ENCODE data around the gene ZNF615. TPM values are rescaled to one million over a fixed set of nuclear protein-coding genes. Genes with fewer than 3 reads are reported as not detected.
"Not testable (repeated sequence)": the region's sequence is repeated elsewhere in the genome, so short reads cannot be mapped to it uniquely, and the experiment has no call there.

The ZNF615 gene
- total RNA-seq, 4 donors from 2014 or later = 15.3 to 29.6 (median 21.6) TPM

GRCh38 chr19:51959791-51960190 is 48.2 kb downstream of the ZNF615 start:
- Histone ChIP-seq H3K4me3 (no peak overlapping the region), H3K27me3 (no peaks in the 10 kb centered on the region), H3K36me3 (peaks cover 1 to 68% (median 6%) of the 10 kb centered on the region in 3 donors), H3K4me1 (no peaks in the 10 kb centered on the region), H3K9me3 (peaks cover 0 to 99% (median 34%) of the 10 kb centered on the region in 4 donors), H3K27ac (no peak overlapping the region)
- 82 to 93% methylated on average over 4 of the region's 4 CpGs for WGBS, 2 donors
- no peak for DNase-seq (ENCODE audit: low spot score in 2 of 2)
- no peak for TF ChIP-seq EP300 (IDR thresholded peaks at IDR 0.05)
- TF ChIP-seq CTCF (IDR thresholded peaks at IDR 0.05) = no peak
- no peak for TF ChIP-seq POLR2A (IDR thresholded peaks at IDR 0.05)

- not testable (repeated sequence) for DNase-seq (ENCODE audit: low spot score in 2 of 2); H3K4me1 ChIP-seq; H3K27me3 ChIP-seq; H3K27ac ChIP-seq; H3K4me3 ChIP-seq
- peaks cover 0 to 49% (median 0%) of the 10 kb centered on the region in 3 donors for H3K36me3 ChIP-seq
- WGBS, 2 donors = 86% methylated on average over 4 of the region's 4 CpGs
- H3K9me3 ChIP-seq = peaks cover 0 to 92% (median 23%) of the 10 kb centered on the region in 4 donors
Observed at GRCh38 chr19:51957846-51958245, 50.2 kb downstream of the ZNF615 start.

GRCh38 chr19:51948975-51949374 is 59.0 kb downstream of the ZNF615 start:
- no peak for DNase-seq (ENCODE audit: low spot score in 2 of 2)
- peaks cover 9 to 90% (median 49%) of the 10 kb centered on the region in 4 donors for H3K9me3 ChIP-seq
- 10 to 14% methylated on average over 25 of the region's 25 CpGs for WGBS, 2 donors

GRCh38 chr19:51946602-51947001 is 61.4 kb downstream of the ZNF615 start:
- WGBS, 2 donors = 93 to 98% methylated on average over 1 of the region's 1 CpG
- Histone ChIP-seq H3K4me3 (no peak overlapping the region), H3K9me3 (peaks cover 9 to 98% (median 64%) of the 10 kb centered on the region in 4 donors), H3K36me3 (peaks cover 0 to 55% (median 38%) of the 10 kb centered on the region in 3 donors), H3K27ac (no peak overlapping the region), H3K4me1 (no peaks in the 10 kb centered on the region), H3K27me3 (no peaks in the 10 kb centered on the region)
- no peak for DNase-seq (ENCODE audit: low spot score in 2 of 2)
- no peak for TF ChIP-seq EP300 (IDR thresholded peaks at IDR 0.05)
- TF ChIP-seq CTCF (IDR thresholded peaks at IDR 0.05) = no peak
- TF ChIP-seq POLR2A (IDR thresholded peaks at IDR 0.05) = no peak

More at GRCh38 chr19:51948975-51949374, 59.0 kb downstream of the ZNF615 start:
- Histone ChIP-seq H3K36me3 (peaks cover 0 to 31% (median 14%) of the 10 kb centered on the region in 3 donors), H3K27ac (no peak overlapping the region), H3K4me1 (no peaks in the 10 kb centered on the region), H3K4me3 (no peak overlapping the region), H3K27me3 (no peaks in the 10 kb centered on the region)
- TF ChIP-seq POLR2A (IDR thresholded peaks at IDR 0.05) = no peak
- no peak for TF ChIP-seq EP300 (IDR thresholded peaks at IDR 0.05)
- TF ChIP-seq CTCF (IDR thresholded peaks at IDR 0.05) = no peak

- 95 to 96% methylated on average over 7 of the region's 7 CpGs for WGBS, 2 donors
- Histone ChIP-seq H3K27ac (no peak overlapping the region), H3K27me3 (no peaks in the 10 kb centered on the region), H3K36me3 (peaks cover 5 to 71% (median 53%) of the 10 kb centered on the region in 3 donors), H3K4me1 (no peaks in the 10 kb centered on the region), H3K4me3 (no peak overlapping the region), H3K9me3 (peaks cover 9 to 100% (median 70%) of the 10 kb centered on the region in 4 donors)
- no peak for TF ChIP-seq CTCF (IDR thresholded peaks at IDR 0.05)
- TF ChIP-seq POLR2A (IDR thresholded peaks at IDR 0.05) = no peak
- no peak for TF ChIP-seq EP300 (IDR thresholded peaks at IDR 0.05)
- no peak for DNase-seq (ENCODE audit: low spot score in 2 of 2)
Observed at GRCh38 chr19:51944798-51945552, 63.0 kb downstream of the ZNF615 start.

Other genes with a start within 250 kb of the ZNF615 start
- 1 to 10 TPM in 2 of 4 donors, under 1 TPM in 2; 0.66 to 4.5 (median 1.0) TPM for gene FPR2, start 247.0 kb downstream of the ZNF615 start, total RNA-seq
- gene FPR3, start 213.1 kb downstream of the ZNF615 start, total RNA-seq = 10 to 100 TPM in 1 of 4 donors, 1 to 10 TPM in 3; 2.3 to 11.7 (median 5.1) TPM
- 10 to 100 TPM; 14.5 to 27.6 (median 21.2) TPM for gene ZNF577, start 120.3 kb downstream of the ZNF615 start, total RNA-seq
- 10 to 100 TPM; 11.4 to 16.8 (median 12.1) TPM for gene ZNF649, start 103.2 kb downstream of the ZNF615 start, total RNA-seq
- 1 to 10 TPM; 5.9 to 8.5 (median 7.5) TPM for gene ZNF613, start 80.7 kb downstream of the ZNF615 start, total RNA-seq
- gene ZNF350, start 21.4 kb downstream of the ZNF615 start, total RNA-seq = 10 to 100 TPM in 2 of 4 donors, 1 to 10 TPM in 2; 7.2 to 16.7 (median 9.9) TPM
- gene ZNF614, start 20.2 kb upstream of the ZNF615 start, total RNA-seq = 1 to 10 TPM; 4.7 to 8.3 (median 6.0) TPM
- gene ZNF432, start 40.6 kb upstream of the ZNF615 start, total RNA-seq = 10 to 100 TPM in 3 of 4 donors, 1 to 10 TPM in 1; 9.3 to 18.8 (median 14.2) TPM
- 10 to 100 TPM; 12.0 to 34.8 (median 25.7) TPM for gene ZNF841, start 87.6 kb upstream of the ZNF615 start, total RNA-seq
- gene ZNF616, start 131.7 kb upstream of the ZNF615 start, total RNA-seq = 10 to 100 TPM in 2 of 4 donors, 1 to 10 TPM in 2; 5.4 to 18.0 (median 8.7) TPM
- 10 to 100 TPM in 2 of 4 donors, 1 to 10 TPM in 2; 7.1 to 17.1 (median 9.8) TPM for gene ZNF836, start 163.4 kb upstream of the ZNF615 start, total RNA-seq
- 100 to 1,000 TPM; 145 to 176 (median 166) TPM for gene PPP2R1A, start 181.8 kb upstream of the ZNF615 start, total RNA-seq

Data from tibial nerve (tissue), 4 donors.